Osteocyte (in vitro differentiated cells): ENCODE measurements around the gene SLC9A5. TPM values are rescaled to one million over a fixed set of nuclear protein-coding genes. Genes with fewer than 3 reads are reported as not detected.

ENCODE experiments used
- DNase-seq: peaks from one replicate; pipeline ENCODE4 v3.0.0; 2021; ENCODE audit warnings: mixed read lengths; ENCODE audit not compliant: unreplicated experiment; ENCODE audit errors: extremely low spot score
- H3K27ac Mint-ChIP-seq: one replicate; pipeline ENCODE4 v1.8.0; 2021; ENCODE audit warnings: mild to moderate bottlenecking, mixed read lengths; ENCODE audit not compliant: unreplicated experiment
- H3K27me3 Mint-ChIP-seq: one replicate; pipeline ENCODE4 v1.8.0; 2021; ENCODE audit warnings: mixed read lengths; ENCODE audit not compliant: unreplicated experiment
- H3K36me3 Mint-ChIP-seq: one replicate; pipeline ENCODE4 v1.8.0; 2021; ENCODE audit warnings: mixed read lengths; ENCODE audit not compliant: unreplicated experiment
- H3K4me1 Mint-ChIP-seq: one replicate; pipeline ENCODE4 v1.8.0; 2021; ENCODE audit warnings: mixed read lengths; ENCODE audit not compliant: unreplicated experiment
- H3K4me3 Mint-ChIP-seq: one replicate; pipeline ENCODE4 v1.8.0; 2021; ENCODE audit warnings: mild to moderate bottlenecking, moderate library complexity, mixed read lengths; ENCODE audit not compliant: unreplicated experiment
- H3K9me3 Mint-ChIP-seq: one replicate; pipeline ENCODE4 v1.8.0; 2021; ENCODE audit warnings: mixed read lengths; ENCODE audit not compliant: unreplicated experiment
- total RNA-seq: library from RNA; stranded (reverse); gene quantifications from 2 replicates; pipeline ENCODE4 v1.2.1, GENCODE V29; 2021
- TF ChIP-seq, protein P1 (sequence below): fragments of 200-600 bp; sonication (generic); IDR thresholded peaks from 2 replicates; pipeline ENCODE4 v1.5.0; 2021; ENCODE audit warnings: antibody characterized with exemption, mild to moderate bottlenecking, moderate library complexity

The SLC9A5 gene
- total RNA-seq, 1 donor from 2014 or later: 4.2 TPM

- Mint-ChIP-seq H3K4me1 (peaks cover 54% of the 10 kb centered on the region), H3K27me3 (no peaks in the 10 kb centered on the region), H3K9me3 (no peaks in the 10 kb centered on the region), H3K27ac (peak overlapping the region; percentile 95), H3K36me3 (peaks cover 19% of the 10 kb centered on the region), H3K4me3 (peak overlapping the region; percentile 24)
- no peak for DNase-seq
- TF ChIP-seq, protein P1, sequence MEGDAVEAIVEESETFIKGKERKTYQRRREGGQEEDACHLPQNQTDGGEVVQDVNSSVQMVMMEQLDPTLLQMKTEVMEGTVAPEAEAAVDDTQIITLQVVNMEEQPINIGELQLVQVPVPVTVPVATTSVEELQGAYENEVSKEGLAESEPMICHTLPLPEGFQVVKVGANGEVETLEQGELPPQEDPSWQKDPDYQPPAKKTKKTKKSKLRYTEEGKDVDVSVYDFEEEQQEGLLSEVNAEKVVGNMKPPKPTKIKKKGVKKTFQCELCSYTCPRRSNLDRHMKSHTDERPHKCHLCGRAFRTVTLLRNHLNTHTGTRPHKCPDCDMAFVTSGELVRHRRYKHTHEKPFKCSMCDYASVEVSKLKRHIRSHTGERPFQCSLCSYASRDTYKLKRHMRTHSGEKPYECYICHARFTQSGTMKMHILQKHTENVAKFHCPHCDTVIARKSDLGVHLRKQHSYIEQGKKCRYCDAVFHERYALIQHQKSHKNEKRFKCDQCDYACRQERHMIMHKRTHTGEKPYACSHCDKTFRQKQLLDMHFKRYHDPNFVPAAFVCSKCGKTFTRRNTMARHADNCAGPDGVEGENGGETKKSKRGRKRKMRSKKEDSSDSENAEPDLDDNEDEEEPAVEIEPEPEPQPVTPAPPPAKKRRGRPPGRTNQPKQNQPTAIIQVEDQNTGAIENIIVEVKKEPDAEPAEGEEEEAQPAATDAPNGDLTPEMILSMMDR: no peak
These were observed 7.5 kb upstream of the SLC9A5 start for GRCh38 chr16:67241008-67241900.

- peaks cover 14% of the 10 kb centered on the region for H3K36me3 Mint-ChIP-seq
- DNase-seq: no peak
- peak overlapping the region; percentile 95 for H3K27ac Mint-ChIP-seq
- H3K27me3 Mint-ChIP-seq: no peaks in the 10 kb centered on the region
- no peak overlapping the region for H3K4me3 Mint-ChIP-seq
- peaks cover 54% of the 10 kb centered on the region for H3K4me1 Mint-ChIP-seq
- H3K9me3 Mint-ChIP-seq: no peaks in the 10 kb centered on the region
- TF ChIP-seq, protein P1: no peak
These were observed 6.5 kb upstream of the SLC9A5 start for GRCh38 chr16:67242138-67242730.

DNA sequence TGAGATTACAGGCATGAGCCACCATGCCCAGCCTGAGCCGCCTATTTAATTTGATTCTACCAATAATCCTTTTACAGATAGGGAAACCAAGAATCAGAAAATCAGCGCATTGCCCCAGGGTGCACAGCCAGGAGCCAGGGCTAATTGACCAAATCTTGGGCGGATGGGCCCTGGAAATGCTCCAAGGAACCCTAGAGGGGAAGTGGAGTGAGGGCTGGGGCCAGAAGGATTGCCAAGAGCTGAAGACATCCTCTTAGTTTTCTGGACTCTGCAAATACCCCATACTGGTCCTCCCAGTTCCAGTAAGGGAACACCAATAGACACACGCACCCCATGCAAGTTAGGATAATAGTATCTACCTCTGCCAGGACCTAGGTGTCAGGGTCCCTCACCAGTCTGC, 5.3 kb upstream of the SLC9A5 start:
- H3K27me3 Mint-ChIP-seq: no peaks in the 10 kb centered on the region
- no peaks in the 10 kb centered on the region for H3K9me3 Mint-ChIP-seq
- peaks cover 63% of the 10 kb centered on the region for H3K4me1 Mint-ChIP-seq
- H3K36me3 Mint-ChIP-seq: peaks cover 5% of the 10 kb centered on the region
- H3K27ac Mint-ChIP-seq: peak overlapping the region; percentile 95
- DNase-seq: no peak
- TF ChIP-seq, protein P1: no peak
- H3K4me3 Mint-ChIP-seq: no peak overlapping the region

GRCh38 chr16:67244387-67245185, 4.2 kb upstream of the SLC9A5 start:
- Mint-ChIP-seq H3K9me3 (no peaks in the 10 kb centered on the region), H3K36me3 (no peaks in the 10 kb centered on the region), H3K27ac (peak overlapping the region; percentile 95), H3K4me1 (peaks cover 68% of the 10 kb centered on the region), H3K27me3 (no peaks in the 10 kb centered on the region), H3K4me3 (peak overlapping the region; percentile 85)
- DNase-seq: no peak
- TF ChIP-seq, protein P1: no peak
